ENCODE results near the gene RNASET2. TPM values are rescaled to one million over a fixed set of nuclear protein-coding genes. Genes with fewer than 3 reads are reported as not detected.

RNASET2 gene
- total RNA-seq, 1 donor from 2014 or later: 135 TPM

- CTCF ChIA-PET: no interaction called here
- Mint-ChIP-seq H3K27me3 (no peaks in the 10 kb centered on the region), H3K27ac (no peak overlapping the region), H3K36me3 (ENCODE audit: low read depth) (peaks cover 5% of the 10 kb centered on the region), H3K9me3 (peaks cover 7% of the 10 kb centered on the region), H3K4me1 (peaks cover 45% of the 10 kb centered on the region), H3K4me3 (no peak overlapping the region)
- DNase-seq: no peak
- POLR2A ChIA-PET: no interaction called here
- intact Hi-C loops (cut with micrococcal nuclease): no loop called here
- no peak for ATAC-seq (ENCODE audit: low read depth)
- no peak for TF ChIP-seq CTCF (IDR thresholded peaks at IDR 0.05)
Measured at GRCh38 chr6:166905013-166905412, 51.3 kb downstream of the RNASET2 start.

GRCh38 chr6:166904101-166904746 lies 52.1 kb downstream of the RNASET2 start:
- DNase-seq (no peak), ATAC-seq (ENCODE audit: low read depth) (peak; percentile 51)
- POLR2A ChIA-PET: no interaction called here
- peaks cover 7% of the 10 kb centered on the region for H3K9me3 Mint-ChIP-seq
- H3K4me3 Mint-ChIP-seq: peak overlapping the region; percentile 7
- TF ChIP-seq CTCF (IDR thresholded peaks at IDR 0.05): no peak
- H3K27ac Mint-ChIP-seq: no peak overlapping the region
- CTCF ChIA-PET: no interaction called here
- peaks cover 44% of the 10 kb centered on the region for H3K4me1 Mint-ChIP-seq
- peaks cover 5% of the 10 kb centered on the region for H3K36me3 Mint-ChIP-seq (ENCODE audit: low read depth)
- intact Hi-C loops (cut with micrococcal nuclease): no loop called here
- no peaks in the 10 kb centered on the region for H3K27me3 Mint-ChIP-seq

GRCh38 chr6:166903500-166903899 lies 52.9 kb downstream of the RNASET2 start:
- Mint-ChIP-seq H3K27ac (no peak overlapping the region), H3K27me3 (no peaks in the 10 kb centered on the region), H3K4me3 (no peak overlapping the region), H3K4me1 (peaks cover 37% of the 10 kb centered on the region), H3K36me3 (ENCODE audit: low read depth) (peaks cover 5% of the 10 kb centered on the region), H3K9me3 (peaks cover 7% of the 10 kb centered on the region)
- TF ChIP-seq CTCF (IDR thresholded peaks at IDR 0.05): no peak
- intact Hi-C loops (cut with micrococcal nuclease): no loop called here
- ATAC-seq (ENCODE audit: low read depth) (no peak), DNase-seq (no peak)
- ChIA-PET POLR2A (no interaction called here), CTCF (no interaction called here)

GRCh38 chr6:166903027-166903426 lies 53.3 kb downstream of the RNASET2 start:
- no peak overlapping the region for H3K27ac Mint-ChIP-seq

GRCh38 chr6:166902211-166902755 lies 54.1 kb downstream of the RNASET2 start:
- CTCF ChIA-PET: no interaction called here
- intact Hi-C loops (cut with micrococcal nuclease): no loop called here
- no peak for TF ChIP-seq CTCF (IDR thresholded peaks at IDR 0.05)
- POLR2A ChIA-PET: no interaction called here
- no peak overlapping the region for H3K27ac Mint-ChIP-seq
- H3K36me3 Mint-ChIP-seq (ENCODE audit: low read depth): peaks cover 5% of the 10 kb centered on the region
- H3K27me3 Mint-ChIP-seq: no peaks in the 10 kb centered on the region
- DNase-seq (no peak), ATAC-seq (ENCODE audit: low read depth) (no peak)
- peaks cover 25% of the 10 kb centered on the region for H3K4me1 Mint-ChIP-seq
- H3K9me3 Mint-ChIP-seq: peaks cover 7% of the 10 kb centered on the region
- no peak overlapping the region for H3K4me3 Mint-ChIP-seq

More at GRCh38 chr6:166903027-166903426, 53.3 kb downstream of the RNASET2 start:
- ChIA-PET CTCF (no interaction called here), POLR2A (no interaction called here)
- no peak for ATAC-seq (ENCODE audit: low read depth)
- peaks cover 7% of the 10 kb centered on the region for H3K9me3 Mint-ChIP-seq
- no peak for TF ChIP-seq CTCF (IDR thresholded peaks at IDR 0.05)
- intact Hi-C loops (cut with micrococcal nuclease): no loop called here
- no peaks in the 10 kb centered on the region for H3K27me3 Mint-ChIP-seq
- no peak for DNase-seq
- H3K4me3 Mint-ChIP-seq: no peak overlapping the region
- H3K36me3 Mint-ChIP-seq (ENCODE audit: low read depth): peaks cover 5% of the 10 kb centered on the region
- peaks cover 32% of the 10 kb centered on the region for H3K4me1 Mint-ChIP-seq

Data from activated B cell treated with CpG ODN at 0.5 μM for 24 hours (primary cell).